ENCODE data around the gene ALG2. TPM values are rescaled to one million over a fixed set of nuclear protein-coding genes. Genes with fewer than 3 reads are reported as not detected.

Gene ALG2
- total and polyA plus RNA-seq, 2 of the 4 experiments (the other 2 are of a cell fraction) = 36.4 to 38.4 TPM

DNA sequence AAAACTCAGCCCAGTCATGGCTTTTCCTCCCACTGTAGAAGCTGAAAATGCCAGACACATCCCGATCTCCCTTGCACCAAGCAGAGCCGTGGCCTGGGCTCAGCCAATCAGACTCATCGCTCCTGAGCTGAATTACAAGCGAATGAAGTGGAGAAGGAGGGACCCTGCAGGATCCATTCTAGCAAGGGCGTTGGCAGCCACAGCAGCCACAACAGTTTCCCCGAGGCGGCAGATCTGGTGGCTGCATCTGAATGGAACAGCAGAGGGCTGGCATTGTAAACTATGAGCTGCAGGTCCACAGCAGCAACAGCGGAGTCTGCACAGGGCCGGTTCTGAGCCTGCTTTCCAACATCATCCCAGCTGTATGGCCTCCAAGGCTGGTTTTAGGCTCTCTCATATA, 23.8 kb downstream of the ALG2 start:
- Histone ChIP-seq H2AFZ (replicated peaks; ENCODE audit: low read length, poor library complexity) (no peak overlapping the region), H2BK15ac (ENCODE audit: low read depth, low read length) (no peak overlapping the region), H3K4ac (ENCODE audit: low read depth, low read length) (no peak overlapping the region), H3K27me3 (ENCODE audit: control insufficient read depth, insufficient read depth, low read length) (peaks cover 16% of the 10 kb centered on the region), H3K4me2 (ENCODE audit: low read depth, low read length) (no peak overlapping the region), H2BK5ac (ENCODE audit: low read depth, low read length, poor library complexity, severe bottlenecking) (no peak overlapping the region), H3K56ac (ENCODE audit: extremely low read depth, insufficient read depth, low read length) (no peak overlapping the region), H3K4me1 (ENCODE audit: control insufficient read depth, insufficient read depth, low read length) (no peaks in the 10 kb centered on the region), H2BK20ac (ENCODE audit: low read depth, low read length) (no peak overlapping the region), H2AK9ac (replicated peaks; ENCODE audit: low read depth, low read length, poor library complexity) (no peak overlapping the region), H3K36me3 (ENCODE audit: control insufficient read depth, insufficient read depth, low read length) (no peaks in the 10 kb centered on the region), H4K5ac (ENCODE audit: low read depth, low read length) (no peak overlapping the region), H2BK120ac (ENCODE audit: low read depth, low read length) (no peak overlapping the region), H3K4me3 (ENCODE audit: insufficient read depth, low read depth, low read length) (no peak overlapping the region), H3K9me3 (ENCODE audit: control insufficient read depth, insufficient read depth, low read length) (peaks cover 5% of the 10 kb centered on the region; the same call in 1 of the 2 replicates), H2AK5ac (ENCODE audit: low read depth, low read length) (no peak overlapping the region), H3K9me1 (ENCODE audit: insufficient read depth, low read length) (no peaks in the 10 kb centered on the region; the same call in 1 of the 2 replicates), H3K14ac (replicated peaks; ENCODE audit: low read depth, low read length) (no peak overlapping the region), H4K91ac (ENCODE audit: insufficient read depth, low read depth, low read length) (no peak overlapping the region), H3K18ac (ENCODE audit: low read depth, low read length) (no peak overlapping the region), H4K20me1 (ENCODE audit: insufficient read depth, low read length) (no peaks in the 10 kb centered on the region), H3K23ac (ENCODE audit: low read depth, low read length) (no peak overlapping the region), H3K27ac (ENCODE audit: insufficient read depth, low read length) (no peak overlapping the region), H3K9ac (ENCODE audit: low read depth, low read length) (no peak overlapping the region), H4K8ac (ENCODE audit: low read depth in 2 of 2, low read length in 2 of 2) (no peak overlapping the region), H3K79me1 (ENCODE audit: low read depth in 1 of 2, low read length in 2 of 2) (no peaks in the 10 kb centered on the region)
- ATAC-seq (ENCODE audit: low read depth) (no peak), DNase-seq (no peak)
- dilution Hi-C loops (cut with HindIII; ENCODE audit: low sequenced_read_pairs, unreplicated experiment) (no loop called here), in situ Hi-C loops (cut with MboI; ENCODE audit: low sequenced_read_pairs) (loop anchor here (25.0 kb wide), 1 partner anchor 1389 kb away; the partner anchor contains the start of gene CAVIN4), intact Hi-C loops (cut with micrococcal nuclease) (no loop called here)
- TF ChIP-seq CHD1 (IDR thresholded peaks at IDR 0.05; ENCODE audit: low read depth, low read length) (no peak), MAFK (IDR thresholded peaks at IDR 0.05; ENCODE audit: low read depth, low read length) (no peak), MXI1 (IDR thresholded peaks at IDR 0.05; ENCODE audit: borderline replicate concordance, low read depth, low read length) (no peak), NFE2L2 (IDR thresholded peaks at IDR 0.05; ENCODE audit: low read depth, low read length) (no peak), FOS (IDR thresholded peaks at IDR 0.05; ENCODE audit: low read depth, low read length) (no peak), BHLHE40 (IDR thresholded peaks at IDR 0.05; ENCODE audit: low read depth, low read length) (no peak), POLR2A (IDR thresholded peaks at IDR 0.05; ENCODE audit: low read depth, low read length) (no peak)
- TF ChIP-seq, protein P1, sequence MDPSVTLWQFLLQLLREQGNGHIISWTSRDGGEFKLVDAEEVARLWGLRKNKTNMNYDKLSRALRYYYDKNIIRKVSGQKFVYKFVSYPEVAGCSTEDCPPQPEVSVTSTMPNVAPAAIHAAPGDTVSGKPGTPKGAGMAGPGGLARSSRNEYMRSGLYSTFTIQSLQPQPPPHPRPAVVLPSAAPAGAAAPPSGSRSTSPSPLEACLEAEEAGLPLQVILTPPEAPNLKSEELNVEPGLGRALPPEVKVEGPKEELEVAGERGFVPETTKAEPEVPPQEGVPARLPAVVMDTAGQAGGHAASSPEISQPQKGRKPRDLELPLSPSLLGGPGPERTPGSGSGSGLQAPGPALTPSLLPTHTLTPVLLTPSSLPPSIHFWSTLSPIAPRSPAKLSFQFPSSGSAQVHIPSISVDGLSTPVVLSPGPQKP (IDR thresholded peaks at IDR 0.05; ENCODE audit: borderline replicate concordance, low read depth, low read length) = no peak
- TF ChIP-seq, protein P2, sequence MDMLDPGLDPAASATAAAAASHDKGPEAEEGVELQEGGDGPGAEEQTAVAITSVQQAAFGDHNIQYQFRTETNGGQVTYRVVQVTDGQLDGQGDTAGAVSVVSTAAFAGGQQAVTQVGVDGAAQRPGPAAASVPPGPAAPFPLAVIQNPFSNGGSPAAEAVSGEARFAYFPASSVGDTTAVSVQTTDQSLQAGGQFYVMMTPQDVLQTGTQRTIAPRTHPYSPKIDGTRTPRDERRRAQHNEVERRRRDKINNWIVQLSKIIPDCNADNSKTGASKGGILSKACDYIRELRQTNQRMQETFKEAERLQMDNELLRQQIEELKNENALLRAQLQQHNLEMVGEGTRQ (IDR thresholded peaks at IDR 0.05; ENCODE audit: low read depth, low read length) = no peak
- WGBS, 2 experiments (ENCODE audit: extremely low coverage in 2 of 2, insufficient read length in 1 of 2) = 70% methylated on average over 6 of the region's 9 CpGs; no CpG with 5 or more reads in 1 of the 2 experiments
- POLR2A ChIA-PET (ENCODE audit: unreplicated experiment) = no interaction called here
- BruUV-seq (replicated peaks) = no TSS peak
- CTCF ChIA-PET = interaction anchor here (0.9 kb wide), 1 partner anchor 14 kb away, joined by 3 read pairs; no protein-coding TSS in a partner anchor
